Naive thymus-derived CD8-positive, alpha-beta T cell (primary cell): ENCODE results near the gene SMO. TPM values are rescaled to one million over a fixed set of nuclear protein-coding genes. Genes with fewer than 3 reads are reported as not detected.
"Not testable (repeated sequence)": the region's sequence is repeated elsewhere in the genome, so short reads cannot be mapped to it uniquely, and the experiment has no call there.

ENCODE experiments used
- ATAC-seq, 2 donors: fragments of 150-1000 bp; cut with Tn5 transposase in 1 of 2; sonication (Bioruptor Pico), chemical (Tn5 transposase) in 1 of 2; 1 replicate in 1 of 2; 2 replicates in 1 of 2; pipeline ENCODE4 v1.10.0; 2021; ENCODE audit warnings: mild to moderate bottlenecking in 2 of 2, moderate library complexity in 2 of 2
- POLR2A ChIA-PET: fragments of 350-600 bp; sonication (Branson Sonifier 250); formaldehyde crosslinking; loops from one replicate; lab custom pipeline; 2021; ENCODE audit warnings: antibody characterized with exemption; lab: Charles Lee
- DNase-seq, 10 donors: peaks; one replicate each; pipeline versions ENCODE4 v3.0.0 to v3.0.0-alpha.2; 2020 to 2022
- H3K27ac Mint-ChIP-seq, 10 donors: one replicate each; pipeline ENCODE4 v1.8.0; 2020 to 2022; ENCODE audit warnings: mild to moderate bottlenecking in 10 of 10, mixed read lengths in 10 of 10, moderate library complexity in 4 of 10, inconsistent platforms in 1 of 10
- H3K27me3 Mint-ChIP-seq, 5 donors: one replicate each; pipeline ENCODE4 v1.8.0; 2021 to 2022; ENCODE audit warnings: mixed read lengths in 5 of 5
- H3K36me3 Mint-ChIP-seq, 3 donors: one replicate each; pipeline ENCODE4 v1.8.0; 2020 to 2022; ENCODE audit warnings: mixed read lengths in 3 of 3, mild to moderate bottlenecking in 2 of 3, inconsistent platforms in 1 of 3
- H3K4me1 Mint-ChIP-seq, 4 donors: one replicate each; pipeline ENCODE4 v1.8.0; 2021 to 2022; ENCODE audit warnings: mixed read lengths in 4 of 4
- H3K4me3 Mint-ChIP-seq, 10 donors: one replicate each; pipeline ENCODE4 v1.8.0; 2020 to 2022; ENCODE audit warnings: mild to moderate bottlenecking in 10 of 10, mixed read lengths in 10 of 10, moderate library complexity in 6 of 10, inconsistent platforms in 1 of 10
- H3K9me3 Mint-ChIP-seq, 9 donors: one replicate each; pipeline ENCODE4 v1.8.0; 2020 to 2022; ENCODE audit warnings: mixed read lengths in 9 of 9, mild to moderate bottlenecking in 3 of 9, inconsistent platforms in 1 of 9, moderate library complexity in 1 of 9
- polyA plus RNA-seq, 3 donors: library from polyadenylated mRNA; unstranded; fragments of 300-500 nt; fragmentation: Illumina TruSeq; gene quantifications; one replicate each; pipeline ENCODE4 v1.2.3, GENCODE V29; 2021
- total RNA-seq, 8 experiments: library from RNA in 2 of 8; stranded (reverse) in 2 of 8; gene quantifications; one replicate each; pipeline ENCODE4 v1.2.3 and lab custom pipeline; 2021 to 2026

The SMO gene
- total and polyA plus RNA-seq, 5 experiments from 2014 or later = 0.13 TPM; not detected in 4

GRCh38 chr7:129173861-129174260, 14.6 kb upstream of the SMO start:
- DNase-seq, H3K4me3 Mint-ChIP-seq, H3K27me3 Mint-ChIP-seq, H3K27ac Mint-ChIP-seq, ATAC-seq, H3K9me3 Mint-ChIP-seq, POLR2A ChIA-PET, H3K36me3 Mint-ChIP-seq: not testable (repeated sequence)
- peaks cover 6 to 16% (median 13%) of the 10 kb centered on the region in 4 donors for H3K4me1 Mint-ChIP-seq

GRCh38 chr7:129176916-129177710, 11.3 kb upstream of the SMO start:
- DNase-seq (no peak), ATAC-seq (no peak)
- Mint-ChIP-seq H3K9me3 (no peaks in the 10 kb centered on the region), H3K27me3 (peaks cover 1 to 10% (median 6%) of the 10 kb centered on the region in 5 donors), H3K36me3 (no peaks in the 10 kb centered on the region), H3K27ac (no peak overlapping the region), H3K4me3 (no peak overlapping the region), H3K4me1 (peaks cover 0 to 1% (median 0%) of the 10 kb centered on the region in 4 donors)
- POLR2A ChIA-PET = interaction anchor here (0.7 to 0.8 kb wide), 2 partner anchors 9 to 198 kb away, joined by 4 to 5 read pairs; no protein-coding TSS in a partner anchor

GRCh38 chr7:129184981-129185670, 3.3 kb upstream of the SMO start:
- peaks cover 8 to 15% (median 12%) of the 10 kb centered on the region in 4 donors for H3K4me1 Mint-ChIP-seq
- no peaks in the 10 kb centered on the region for H3K9me3 Mint-ChIP-seq
- DNase-seq (no peak), ATAC-seq (no peak)
- H3K36me3 Mint-ChIP-seq = no peaks in the 10 kb centered on the region
- POLR2A ChIA-PET = no interaction called here
- H3K27ac Mint-ChIP-seq = no peak overlapping the region
- peak overlapping the region in 1 of 10 donors; percentile 20 for H3K4me3 Mint-ChIP-seq
- peaks cover 14 to 41% (median 18%) of the 10 kb centered on the region in 5 donors for H3K27me3 Mint-ChIP-seq

- Mint-ChIP-seq H3K4me3 (peak overlapping the region in 3 of 10 donors; percentile 11 to 26 (median 22)), H3K36me3 (peaks cover 0 to 2% (median 0%) of the 10 kb centered on the region in 3 donors), H3K27ac (no peak overlapping the region), H3K9me3 (no peaks in the 10 kb centered on the region), H3K27me3 (peaks cover 21 to 41% (median 28%) of the 10 kb centered on the region in 5 donors), H3K4me1 (peaks cover 8 to 15% (median 12%) of the 10 kb centered on the region in 4 donors)
- DNase-seq (no peak), ATAC-seq (no peak)
- POLR2A ChIA-PET = no interaction called here
Observed at GRCh38 chr7:129186749-129187260, 1.6 kb upstream of the SMO start.

GRCh38 chr7:129187681-129188371, 607 bp upstream of the SMO start:
- peak overlapping the region in 1 of 10 donors; percentile 7 for H3K27ac Mint-ChIP-seq
- peaks cover 8 to 15% (median 12%) of the 10 kb centered on the region in 4 donors for H3K4me1 Mint-ChIP-seq
- no peak for ATAC-seq
- no peak for DNase-seq
- peak overlapping the region; percentile 61 to 87 (median 78) for H3K4me3 Mint-ChIP-seq
- H3K27me3 Mint-ChIP-seq = peaks cover 30 to 51% (median 36%) of the 10 kb centered on the region in 5 donors
- POLR2A ChIA-PET = no interaction called here
- peaks cover 0 to 6% (median 0%) of the 10 kb centered on the region in 3 donors for H3K36me3 Mint-ChIP-seq
- H3K9me3 Mint-ChIP-seq = no peaks in the 10 kb centered on the region

DNA sequence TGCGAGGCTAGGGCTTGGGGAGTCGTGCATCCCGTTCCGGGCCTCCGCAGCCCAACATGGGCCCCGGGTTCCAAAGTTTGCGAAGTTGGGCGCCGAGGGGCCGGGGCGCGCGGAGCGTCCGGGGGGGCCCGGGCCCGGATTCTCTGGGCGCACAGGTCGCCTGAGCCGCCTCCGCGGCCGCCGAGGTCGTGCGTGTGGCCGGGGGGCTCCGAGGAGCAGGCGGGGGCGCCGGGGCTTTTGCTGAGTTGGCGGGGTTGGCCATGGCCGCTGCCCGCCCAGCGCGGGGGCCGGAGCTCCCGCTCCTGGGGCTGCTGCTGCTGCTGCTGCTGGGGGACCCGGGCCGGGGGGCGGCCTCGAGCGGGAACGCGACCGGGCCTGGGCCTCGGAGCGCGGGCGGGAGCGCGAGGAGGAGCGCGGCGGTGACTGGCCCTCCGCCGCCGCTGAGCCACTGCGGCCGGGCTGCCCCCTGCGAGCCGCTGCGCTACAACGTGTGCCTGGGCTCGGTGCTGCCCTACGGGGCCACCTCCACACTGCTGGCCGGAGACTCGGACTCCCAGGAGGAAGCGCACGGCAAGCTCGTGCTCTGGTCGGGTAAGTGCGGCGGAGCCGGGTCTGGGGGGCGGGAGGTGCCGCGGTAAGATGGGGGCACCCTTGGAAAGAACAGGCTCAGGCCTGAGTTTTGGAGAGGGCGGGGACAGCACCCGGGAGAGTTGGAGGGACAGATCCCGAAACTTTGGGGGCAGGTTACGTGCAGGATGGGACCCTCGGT, 643 bp downstream of the SMO start:
- POLR2A ChIA-PET = no interaction called here
- Mint-ChIP-seq H3K9me3 (no peaks in the 10 kb centered on the region), H3K27me3 (peaks cover 32 to 58% (median 40%) of the 10 kb centered on the region in 5 donors), H3K27ac (peak overlapping the region in 3 of 10 donors; percentile 11 to 75 (median 25)), H3K4me3 (peak overlapping the region; percentile 61 to 83 (median 76)), H3K4me1 (peaks cover 8 to 15% (median 12%) of the 10 kb centered on the region in 4 donors), H3K36me3 (peaks cover 0 to 6% (median 0%) of the 10 kb centered on the region in 3 donors)
- peak; percentile 48 to 56 for ATAC-seq
- DNase-seq = peak in 1 of 10 donors; percentile 13

GRCh38 chr7:129189661-129190310, 1.4 kb downstream of the SMO start:
- ATAC-seq (no peak), DNase-seq (no peak)
- POLR2A ChIA-PET = no interaction called here
- peaks cover 0 to 6% (median 0%) of the 10 kb centered on the region in 3 donors for H3K36me3 Mint-ChIP-seq
- no peaks in the 10 kb centered on the region for H3K9me3 Mint-ChIP-seq
- peaks cover 8 to 15% (median 12%) of the 10 kb centered on the region in 4 donors for H3K4me1 Mint-ChIP-seq
- H3K27me3 Mint-ChIP-seq = peaks cover 32 to 58% (median 40%) of the 10 kb centered on the region in 5 donors
- H3K4me3 Mint-ChIP-seq = peak overlapping the region; percentile 61 to 82 (median 76)
- H3K27ac Mint-ChIP-seq = peak overlapping the region in 3 of 10 donors; percentile 11 to 75 (median 25)

DNA sequence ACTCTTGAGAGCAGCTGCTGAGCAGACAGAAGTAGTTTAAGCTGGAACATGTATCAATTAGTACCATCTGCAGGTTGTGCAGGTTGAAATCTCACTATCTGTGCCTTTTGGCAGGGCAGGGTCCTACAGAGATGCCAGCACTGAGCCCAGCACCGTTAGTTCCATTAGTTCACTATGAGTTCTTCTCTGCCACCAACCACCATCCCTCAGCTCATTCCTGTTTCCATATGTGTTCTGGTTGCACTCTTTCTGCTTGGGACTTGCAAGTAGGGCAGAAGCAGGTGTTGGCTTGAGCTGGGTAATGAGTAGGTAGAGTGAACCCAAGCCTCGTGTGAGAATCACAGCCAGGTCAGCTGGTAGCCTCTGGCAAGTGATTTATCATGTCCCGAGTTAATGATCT, 2.8 kb downstream of the SMO start:
- Mint-ChIP-seq H3K27ac (no peak overlapping the region), H3K9me3 (no peaks in the 10 kb centered on the region), H3K27me3 (peaks cover 32 to 56% (median 40%) of the 10 kb centered on the region in 5 donors), H3K36me3 (peaks cover 0 to 6% (median 0%) of the 10 kb centered on the region in 3 donors), H3K4me3 (no peak overlapping the region), H3K4me1 (peaks cover 8 to 15% (median 12%) of the 10 kb centered on the region in 4 donors)
- no peak for DNase-seq
- POLR2A ChIA-PET = no interaction called here
- no peak for ATAC-seq

GRCh38 chr7:129193892-129194291, 5.5 kb downstream of the SMO start:
- H3K27ac Mint-ChIP-seq = no peak overlapping the region
- H3K4me1 Mint-ChIP-seq = peaks cover 6 to 8% (median 6%) of the 10 kb centered on the region in 4 donors
- no peaks in the 10 kb centered on the region for H3K9me3 Mint-ChIP-seq
- DNase-seq = no peak
- peaks cover 28 to 38% (median 31%) of the 10 kb centered on the region in 5 donors for H3K27me3 Mint-ChIP-seq
- POLR2A ChIA-PET = no interaction called here
- no peak overlapping the region for H3K4me3 Mint-ChIP-seq
- H3K36me3 Mint-ChIP-seq = peaks cover 0 to 6% (median 0%) of the 10 kb centered on the region in 3 donors
- no peak for ATAC-seq

GRCh38 chr7:129197771-129198170, 9.3 kb downstream of the SMO start:
- Mint-ChIP-seq H3K4me3 (no peak overlapping the region), H3K27me3 (peaks cover 3 to 14% (median 11%) of the 10 kb centered on the region in 5 donors)
- POLR2A ChIA-PET = no interaction called here

GRCh38 chr7:129199406-129199805, 11.0 kb downstream of the SMO start:
- no peaks in the 10 kb centered on the region for H3K9me3 Mint-ChIP-seq
- H3K36me3 Mint-ChIP-seq = no peaks in the 10 kb centered on the region
- POLR2A ChIA-PET = no interaction called here
- no peak for DNase-seq
- no peak overlapping the region for H3K27ac Mint-ChIP-seq
- H3K27me3 Mint-ChIP-seq = peaks cover 1 to 11% (median 5%) of the 10 kb centered on the region in 5 donors
- no peak overlapping the region for H3K4me3 Mint-ChIP-seq
- H3K4me1 Mint-ChIP-seq = no peaks in the 10 kb centered on the region
- no peak for ATAC-seq

More at GRCh38 chr7:129197771-129198170, 9.3 kb downstream of the SMO start:
- Mint-ChIP-seq H3K4me1 (no peaks in the 10 kb centered on the region), H3K9me3 (no peaks in the 10 kb centered on the region), H3K36me3 (no peaks in the 10 kb centered on the region), H3K27ac (no peak overlapping the region)
- ATAC-seq = no peak
- DNase-seq = no peak
